Endodermal cell (in vitro differentiated cells): ENCODE results near the gene NGDN. TPM values are rescaled to one million over a fixed set of nuclear protein-coding genes. Genes with fewer than 3 reads are reported as not detected.

ENCODE experiments used
- DNase-seq: peaks from one replicate; pipeline ENCODE4 v3.0.0-alpha.2; 2017
- H3K27ac ChIP-seq: 2 replicates; pipeline ENCODE4 v1.5.1; 2013; ENCODE audit warnings: mild to moderate bottlenecking, low read depth, low read length, moderate library complexity
- H3K27me3 ChIP-seq: 2 replicates; pipeline ENCODE4 v1.6.1; 2013; ENCODE audit warnings: mild to moderate bottlenecking, low read length, moderate library complexity; ENCODE audit not compliant: insufficient read depth, control insufficient read depth, poor library complexity, severe bottlenecking
- H3K36me3 ChIP-seq: 2 replicates; pipeline ENCODE4 v1.7.0; 2013; ENCODE audit warnings: mild to moderate bottlenecking, low read length, moderate library complexity; ENCODE audit not compliant: control insufficient read depth, insufficient read depth
- H3K4me1 ChIP-seq: one replicate; pipeline ENCODE4 v1.7.0; 2013; ENCODE audit warnings: low read length; ENCODE audit not compliant: control insufficient read depth, insufficient read depth
- H3K4me3 ChIP-seq: 2 replicates; pipeline ENCODE4 v1.5.1; 2013; ENCODE audit warnings: mild to moderate bottlenecking, low read length, moderate library complexity
- H3K9ac ChIP-seq: 2 replicates; pipeline ENCODE4 v1.6.1; 2013; ENCODE audit warnings: mild to moderate bottlenecking, low read length, moderate library complexity; ENCODE audit not compliant: poor library complexity, severe bottlenecking; ENCODE audit errors: extremely low read depth
- H3K9me3 ChIP-seq: 2 replicates; pipeline ENCODE4 v1.6.1; 2013; ENCODE audit warnings: mild to moderate bottlenecking, low read length, moderate library complexity; ENCODE audit not compliant: control insufficient read depth
- H3K27ac Mint-ChIP-seq: 2 replicates; pipeline ENCODE4 v1.8.0; 2020; ENCODE audit warnings: mixed read lengths
- H3K27me3 Mint-ChIP-seq: 2 replicates; pipeline ENCODE4 v1.8.0; 2021; ENCODE audit warnings: mild to moderate bottlenecking, mixed read lengths; ENCODE audit not compliant: insufficient read depth
- H3K36me3 Mint-ChIP-seq: 2 replicates; pipeline ENCODE4 v1.8.0; 2020; ENCODE audit warnings: low read depth, mixed read lengths
- H3K4me1 Mint-ChIP-seq: 2 replicates; pipeline ENCODE4 v1.8.0; 2020; ENCODE audit warnings: mixed read lengths
- H3K4me3 Mint-ChIP-seq: 2 replicates; pipeline ENCODE4 v1.8.0; 2020; ENCODE audit warnings: mild to moderate bottlenecking, moderate library complexity, mixed read lengths
- H3K9me3 Mint-ChIP-seq: 2 replicates; pipeline ENCODE4 v1.8.0; 2020; ENCODE audit warnings: mild to moderate bottlenecking, mixed read lengths
- CTCF ChIP-seq: fragments of 200-600 bp; sonication (generic); conservative IDR thresholded peaks from 2 replicates; pipeline ENCODE4 v1.5.0; 2021; ENCODE audit warnings: antibody characterized with exemption, mild to moderate bottlenecking
- WGBS, 2 experiments: methylation state at CpG; one replicate each; pipeline versions ENCODE4 v1.1.5 to v1.1.7; 2013; ENCODE audit warnings: missing lambda C conversion rate in 2 of 2, mixed read lengths in 1 of 2; ENCODE audit not compliant: insufficient coverage in 1 of 2, insufficient read length in 1 of 2; 5-methylcytosine and 5-hydroxymethylcytosine counted together
- total RNA-seq, 2 donors: library from RNA; stranded (reverse); fragmentation: NEBNext Ultra II Directional in 1 of 2; extraction: Animal tissue kit (Norgen Biotek cat#: 25700) in 1 of 2; gene quantifications; 2 replicates in 1 of 2; 3 replicates in 1 of 2; pipeline ENCODE4 v1.2.1, GENCODE V29; 2021

The NGDN gene
- total RNA-seq, 2 donors from 2014 or later: 43.2 to 45.3 TPM

GRCh38 chr14:23436327-23437132 lies 33.0 kb upstream of the NGDN start:
- H3K27ac Mint-ChIP-seq: no peak overlapping the region
- H3K9me3 ChIP-seq: no peaks in the 10 kb centered on the region
- no peak for TF ChIP-seq CTCF
- no peaks in the 10 kb centered on the region for H3K9me3 Mint-ChIP-seq
- H3K4me3 ChIP-seq: no peak overlapping the region
- peak overlapping the region; percentile 90 for H3K27ac ChIP-seq
- no peak overlapping the region for H3K9ac ChIP-seq
- H3K4me1 ChIP-seq: peaks cover 23% of the 10 kb centered on the region
- peaks cover 13% of the 10 kb centered on the region for H3K4me1 Mint-ChIP-seq
- H3K4me3 Mint-ChIP-seq: no peak overlapping the region
- H3K27me3 Mint-ChIP-seq: peaks cover 30% of the 10 kb centered on the region
- H3K36me3 Mint-ChIP-seq: no peaks in the 10 kb centered on the region
- H3K27me3 ChIP-seq: no peaks in the 10 kb centered on the region
- peak; percentile 39 for DNase-seq
- WGBS, 2 experiments: 80 to 89% methylated on average over 7 to 15 of the region's 15 CpGs
- no peaks in the 10 kb centered on the region for H3K36me3 ChIP-seq

GRCh38 chr14:23437133-23438100 lies 32.1 kb upstream of the NGDN start:
- H3K27ac Mint-ChIP-seq: no peak overlapping the region
- peak overlapping the region; percentile 90 for H3K27ac ChIP-seq
- peak; percentile 37 for DNase-seq
- no peak overlapping the region for H3K4me3 ChIP-seq
- peaks cover 23% of the 10 kb centered on the region for H3K27me3 Mint-ChIP-seq
- no peaks in the 10 kb centered on the region for H3K36me3 ChIP-seq
- WGBS, 2 experiments: 87 to 90% methylated on average over 5 to 7 of the region's 8 CpGs
- H3K4me1 Mint-ChIP-seq: peaks cover 15% of the 10 kb centered on the region
- H3K9me3 ChIP-seq: no peaks in the 10 kb centered on the region
- H3K4me1 ChIP-seq: peaks cover 23% of the 10 kb centered on the region
- no peak overlapping the region for H3K9ac ChIP-seq
- H3K4me3 Mint-ChIP-seq: no peak overlapping the region
- no peak for TF ChIP-seq CTCF
- H3K27me3 ChIP-seq: no peaks in the 10 kb centered on the region
- H3K36me3 Mint-ChIP-seq: no peaks in the 10 kb centered on the region
- H3K9me3 Mint-ChIP-seq: no peaks in the 10 kb centered on the region

GRCh38 chr14:23438101-23438971 lies 31.2 kb upstream of the NGDN start:
- H3K27ac ChIP-seq: peak overlapping the region; percentile 90
- no peak overlapping the region for H3K27ac Mint-ChIP-seq

More at GRCh38 chr14:23438101-23438971, 31.2 kb upstream of the NGDN start:
- Mint-ChIP-seq H3K36me3 (no peaks in the 10 kb centered on the region), H3K4me3 (no peak overlapping the region), H3K27me3 (peaks cover 21% of the 10 kb centered on the region), H3K4me1 (peaks cover 24% of the 10 kb centered on the region), H3K9me3 (no peaks in the 10 kb centered on the region)
- no peaks in the 10 kb centered on the region for H3K9me3 ChIP-seq
- no peaks in the 10 kb centered on the region for H3K36me3 ChIP-seq
- peaks cover 32% of the 10 kb centered on the region for H3K4me1 ChIP-seq
- WGBS, 2 experiments: 69 to 81% methylated on average over 7 to 15 of the region's 15 CpGs
- H3K4me3 ChIP-seq: no peak overlapping the region
- peak; percentile 42 for DNase-seq
- no peak for TF ChIP-seq CTCF
- no peak overlapping the region for H3K9ac ChIP-seq
- H3K27me3 ChIP-seq: no peaks in the 10 kb centered on the region
